ENCODE results near the gene LIMA1.

DNA sequence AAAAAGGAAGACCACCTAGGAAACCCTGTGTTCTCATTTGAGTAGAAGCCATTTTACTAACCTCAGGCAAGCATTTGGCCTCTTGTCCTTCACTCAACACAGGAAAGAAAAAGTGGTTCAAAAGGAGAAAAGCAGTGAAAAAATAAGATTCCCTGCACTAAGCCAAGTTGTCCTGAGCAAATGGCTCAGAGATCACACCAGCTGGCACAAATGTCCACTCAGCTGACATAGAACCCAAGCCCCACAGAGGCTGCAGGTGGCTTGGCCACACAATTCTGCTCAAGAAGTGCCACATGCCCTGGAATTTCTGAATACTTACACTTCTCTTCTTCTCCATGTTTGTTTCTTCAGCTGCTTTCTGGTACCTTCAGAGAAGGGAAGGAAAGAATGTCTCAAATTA is 52.0 kb downstream of the LIMA1 start:
- TF ChIP-seq, protein P1, sequence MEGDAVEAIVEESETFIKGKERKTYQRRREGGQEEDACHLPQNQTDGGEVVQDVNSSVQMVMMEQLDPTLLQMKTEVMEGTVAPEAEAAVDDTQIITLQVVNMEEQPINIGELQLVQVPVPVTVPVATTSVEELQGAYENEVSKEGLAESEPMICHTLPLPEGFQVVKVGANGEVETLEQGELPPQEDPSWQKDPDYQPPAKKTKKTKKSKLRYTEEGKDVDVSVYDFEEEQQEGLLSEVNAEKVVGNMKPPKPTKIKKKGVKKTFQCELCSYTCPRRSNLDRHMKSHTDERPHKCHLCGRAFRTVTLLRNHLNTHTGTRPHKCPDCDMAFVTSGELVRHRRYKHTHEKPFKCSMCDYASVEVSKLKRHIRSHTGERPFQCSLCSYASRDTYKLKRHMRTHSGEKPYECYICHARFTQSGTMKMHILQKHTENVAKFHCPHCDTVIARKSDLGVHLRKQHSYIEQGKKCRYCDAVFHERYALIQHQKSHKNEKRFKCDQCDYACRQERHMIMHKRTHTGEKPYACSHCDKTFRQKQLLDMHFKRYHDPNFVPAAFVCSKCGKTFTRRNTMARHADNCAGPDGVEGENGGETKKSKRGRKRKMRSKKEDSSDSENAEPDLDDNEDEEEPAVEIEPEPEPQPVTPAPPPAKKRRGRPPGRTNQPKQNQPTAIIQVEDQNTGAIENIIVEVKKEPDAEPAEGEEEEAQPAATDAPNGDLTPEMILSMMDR (conservative IDR thresholded peaks at IDR 0.05; ENCODE audit: low read length), result no peak
- TF ChIP-seq EZH2phosphoT487 (IDR thresholded peaks at IDR 0.05; ENCODE audit: borderline replicate concordance, low read depth, low read length), result no peak
